NOMO-1 treated with dmso at 0.1 percent for 144 hours (cell line): ENCODE data around the gene HJURP.

Source experiments
- DNase-seq: peaks from one replicate; lab custom pipeline; 2025; ENCODE audit not compliant: unreplicated experiment; lab: John Stamatoyannopoulos, UW

Gene HJURP

GRCh38 chr2:233815861-233816260 lies 38.5 kb downstream of the HJURP start:
- no peak for DNase-seq

DNA sequence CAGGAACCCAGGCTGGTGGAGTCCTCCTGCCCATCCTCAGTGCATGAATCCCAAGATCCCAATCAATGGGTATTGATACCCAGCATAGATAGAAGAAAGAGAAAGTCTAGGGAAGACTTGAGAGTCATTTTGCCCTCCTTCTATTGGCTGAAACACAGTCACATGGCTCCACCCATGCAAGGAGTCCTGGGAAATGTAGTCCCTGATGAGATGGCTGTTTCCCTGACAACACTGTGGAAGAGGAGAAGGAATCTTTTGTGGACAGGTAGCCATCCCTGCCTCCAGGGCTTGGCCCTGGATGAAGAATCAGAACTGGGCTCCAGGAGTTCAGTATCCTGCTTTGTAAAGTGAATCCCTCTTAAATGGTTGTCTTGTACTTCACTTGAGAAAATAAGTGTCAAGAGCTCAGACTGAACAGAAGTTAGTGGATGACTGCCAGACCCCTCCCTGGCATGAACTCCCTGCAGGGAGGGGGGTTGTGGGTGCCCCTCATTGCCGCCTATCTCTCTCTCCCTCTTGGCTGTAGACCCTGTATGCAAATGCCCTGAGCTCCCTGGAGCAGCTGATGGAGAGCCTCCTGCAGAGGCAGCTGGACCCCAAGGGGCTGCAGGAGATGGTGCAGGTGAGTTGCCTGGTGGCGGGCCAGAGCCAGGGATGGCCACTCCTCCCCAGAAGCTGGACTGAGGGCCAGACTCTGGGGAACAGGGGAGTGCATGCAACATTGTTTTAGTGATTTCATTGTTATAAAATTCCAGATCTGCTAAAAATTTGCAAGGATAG lies 40.1 kb downstream of the HJURP start:
- no peak for DNase-seq

DNA sequence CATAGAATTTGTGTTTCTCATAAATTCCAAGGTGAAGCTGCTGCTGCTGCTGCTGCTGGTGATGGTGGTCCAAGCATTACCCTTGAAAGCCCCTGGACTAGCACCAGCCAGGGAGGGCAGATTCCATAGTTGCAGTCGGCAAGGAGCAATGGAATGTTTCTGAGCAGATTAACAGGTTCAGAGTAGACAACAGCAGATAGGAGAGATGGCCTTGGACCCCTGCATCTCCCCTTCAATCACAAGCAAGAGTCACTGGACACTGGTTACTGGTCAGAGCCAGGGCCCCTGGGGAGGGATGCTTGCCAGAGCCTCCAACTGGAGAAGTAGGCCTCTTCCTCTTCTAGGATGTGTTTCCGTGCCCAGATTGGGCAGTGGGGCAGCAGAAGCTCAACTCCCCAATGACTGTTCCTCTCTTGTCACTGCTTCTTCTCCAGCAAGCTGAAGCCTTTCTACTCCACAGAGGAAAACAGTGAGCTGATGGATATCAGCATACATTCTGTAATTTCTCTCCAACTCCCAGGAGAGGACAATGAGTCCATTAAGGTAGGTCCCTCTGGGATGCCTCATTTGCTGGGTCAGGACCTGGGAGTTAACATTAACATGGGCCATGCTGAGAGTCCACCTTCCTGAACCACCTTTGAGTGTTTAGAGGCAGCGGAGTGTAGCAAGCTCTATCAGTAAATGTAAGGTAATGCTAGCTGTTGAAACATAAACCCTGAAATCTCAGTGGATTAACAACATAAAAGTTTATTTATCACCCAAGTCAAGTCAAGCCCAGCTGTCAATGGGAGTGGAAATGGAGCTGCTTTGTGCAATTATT lies 40.9 kb downstream of the HJURP start:
- no peak for DNase-seq

GRCh38 chr2:233811732-233812131 lies 42.6 kb downstream of the HJURP start:
- DNase-seq: no peak

GRCh38 chr2:233811087-233811486 lies 43.2 kb downstream of the HJURP start:
- DNase-seq: no peak

GRCh38 chr2:233810385-233810784 lies 44.0 kb downstream of the HJURP start:
- no peak for DNase-seq

DNA sequence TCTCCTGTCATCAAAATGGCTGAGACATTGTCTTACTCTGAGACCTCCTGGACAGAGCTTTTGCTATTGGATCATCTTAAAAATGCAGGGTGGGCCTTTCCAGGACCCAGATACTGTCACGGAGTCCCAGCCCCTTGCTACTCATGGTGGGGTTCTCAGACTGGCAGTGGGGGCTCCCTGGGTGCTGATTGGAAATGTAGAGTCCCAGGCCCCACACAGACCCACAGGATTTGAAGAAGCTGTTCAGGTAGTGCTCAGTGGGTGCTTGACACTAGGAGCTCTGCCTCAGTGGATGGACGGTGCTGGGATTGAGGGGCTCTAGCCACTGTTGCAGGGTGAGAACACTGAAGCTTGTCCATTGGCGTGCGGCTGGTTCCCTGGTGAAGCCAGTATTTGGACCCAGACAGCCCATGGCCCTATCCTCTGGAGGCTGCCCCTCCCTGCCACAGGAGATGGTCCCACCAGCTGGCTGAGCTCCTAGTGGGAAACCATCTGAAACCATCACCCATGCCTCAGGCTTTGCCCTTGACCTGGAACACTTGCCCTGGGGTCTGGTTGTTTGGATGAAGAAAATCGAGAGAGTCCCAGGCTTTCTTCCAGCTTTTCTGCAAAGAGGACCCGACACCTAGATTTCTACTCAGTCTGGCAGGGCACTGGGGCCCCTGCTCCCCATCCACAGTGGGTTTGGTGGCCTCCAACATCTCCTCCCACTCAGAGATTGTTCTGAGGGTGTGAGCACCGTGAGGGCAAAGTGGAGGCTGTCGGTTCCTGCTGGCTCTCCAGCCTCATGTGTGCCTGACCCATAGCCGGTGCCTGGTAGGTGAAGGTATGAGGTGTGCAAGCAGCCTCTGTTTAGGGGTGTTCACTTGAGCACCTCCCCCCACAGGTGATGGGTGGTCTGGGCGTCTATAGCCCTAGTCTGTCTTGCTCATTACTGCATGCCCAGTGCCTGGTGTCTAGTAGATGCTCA lies 46.1 kb downstream of the HJURP start:
- no peak for DNase-seq

DNA sequence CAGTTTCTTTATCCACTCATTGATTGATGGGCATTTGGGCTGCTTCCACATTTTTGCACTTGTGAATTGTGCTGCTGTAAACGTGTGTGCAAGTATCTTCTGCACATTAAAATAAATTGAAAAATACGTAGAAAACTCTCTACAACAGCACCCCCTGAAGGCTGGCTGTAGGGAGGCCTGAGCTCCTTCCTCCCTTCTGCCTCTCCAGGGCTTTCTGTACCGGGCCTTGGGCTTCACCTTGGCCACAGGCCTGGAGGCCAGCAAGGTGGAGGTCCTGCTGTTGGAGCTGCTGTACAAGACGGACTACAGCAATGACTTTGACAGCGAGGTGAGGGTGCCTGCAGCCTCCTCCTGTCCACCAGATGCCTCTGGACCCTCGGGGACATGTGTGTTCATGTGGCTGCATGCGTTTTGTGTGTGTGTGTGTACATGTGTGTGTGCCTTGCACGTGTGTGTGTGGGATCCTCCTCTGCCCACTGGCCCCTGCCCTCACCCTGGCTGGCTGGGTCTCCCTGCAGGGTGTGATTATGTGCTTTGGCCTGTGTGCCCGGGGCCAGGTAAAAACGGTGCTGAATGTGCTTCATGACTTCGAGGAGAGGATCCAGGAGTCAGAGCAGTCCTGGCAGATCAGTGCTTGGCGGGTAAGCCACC lies 47.0 kb downstream of the HJURP start:
- no peak for DNase-seq

GRCh38 chr2:233803994-233804393 lies 50.3 kb downstream of the HJURP start:
- DNase-seq: no peak

DNA sequence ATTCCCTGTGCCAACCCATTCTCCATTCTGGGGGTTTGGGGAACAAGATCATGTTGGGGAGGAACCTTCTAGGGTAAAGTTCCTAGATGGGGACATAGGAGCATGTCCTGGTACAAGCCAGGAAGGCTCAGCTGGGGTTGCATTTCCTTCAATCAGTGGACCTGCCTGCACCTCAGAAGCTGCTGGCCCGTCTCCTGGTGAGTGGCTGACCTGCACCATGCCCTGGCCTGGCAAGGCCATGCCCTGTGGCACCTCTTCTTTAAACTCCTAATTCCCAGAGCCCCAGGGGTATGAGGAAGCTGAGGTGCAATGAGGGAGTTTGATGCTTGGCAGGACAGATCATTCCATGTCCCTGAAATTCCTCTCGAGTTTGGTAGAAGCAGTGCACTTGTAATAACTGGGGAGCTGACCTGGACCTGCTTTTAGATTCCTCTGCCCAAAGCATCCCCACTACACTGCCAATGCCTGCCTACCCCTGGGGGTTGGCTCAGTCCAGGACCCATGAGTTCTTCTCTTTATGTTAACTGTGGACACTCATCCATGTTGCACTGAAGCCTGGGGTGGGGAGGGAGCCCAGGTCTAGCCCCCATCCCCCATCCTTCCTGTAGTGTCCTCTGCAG lies 50.9 kb downstream of the HJURP start:
- no peak for DNase-seq

- no peak for DNase-seq
Observed at GRCh38 chr2:233802132-233802815, 52.1 kb downstream of the HJURP start.

DNA sequence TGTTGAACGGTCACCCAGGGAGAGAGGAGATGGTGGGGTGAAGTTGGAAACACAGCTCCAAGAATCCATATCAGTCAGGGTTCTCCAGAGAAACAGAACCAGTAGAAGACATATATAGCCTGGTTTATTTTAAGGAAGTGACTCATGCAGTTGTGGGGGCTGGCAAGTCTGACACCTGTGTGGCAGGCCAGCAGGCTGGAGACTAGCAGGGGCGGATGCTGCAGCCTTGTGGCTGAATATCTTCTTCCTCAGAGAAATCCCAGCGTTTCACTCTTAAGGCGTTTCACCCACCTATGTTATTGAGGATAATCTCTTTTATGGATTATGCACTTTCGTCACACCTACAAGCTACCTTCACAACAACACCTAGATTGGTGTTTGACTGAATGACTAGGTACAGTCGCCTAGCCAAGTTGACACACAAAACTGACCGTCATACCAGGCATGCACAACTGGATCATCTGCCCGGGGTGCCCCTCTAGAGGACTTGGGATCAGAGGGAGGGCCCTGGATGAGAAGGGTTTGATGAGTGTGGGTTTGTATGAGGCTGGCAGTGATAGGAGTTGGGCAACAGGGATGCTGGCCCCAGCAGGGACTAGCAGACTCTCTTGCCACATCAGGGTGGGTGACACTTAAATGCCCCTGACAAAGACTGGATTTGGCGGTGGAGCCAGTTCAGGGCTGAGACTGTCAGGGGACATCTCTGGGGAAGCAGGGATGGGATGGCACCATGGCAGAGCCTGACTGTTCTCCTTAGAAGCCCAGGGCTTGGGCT lies 52.8 kb downstream of the HJURP start:
- DNase-seq: no peak

GRCh38 chr2:233800208-233800607 lies 54.1 kb downstream of the HJURP start:
- DNase-seq: no peak

DNA sequence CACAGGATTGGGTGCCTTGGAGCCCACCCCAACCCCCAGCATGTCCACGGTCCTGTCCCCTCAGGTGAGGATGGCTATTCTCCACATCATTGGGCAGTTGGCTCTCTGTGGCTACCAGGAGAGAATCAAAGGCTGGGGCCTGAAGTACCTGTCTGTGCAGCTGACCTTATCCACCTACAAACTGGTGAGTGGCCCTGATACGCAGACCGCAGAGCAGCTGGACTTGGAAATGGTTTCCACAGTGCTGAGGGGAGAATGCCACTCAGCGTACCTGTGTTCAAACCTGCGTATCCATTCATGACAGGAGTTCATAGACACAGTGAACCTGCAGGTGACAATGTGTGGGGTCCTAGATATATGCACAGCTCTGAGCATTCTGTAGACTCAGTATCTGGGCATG lies 54.6 kb downstream of the HJURP start:
- no peak for DNase-seq

GRCh38 chr2:233799087-233799665 lies 55.2 kb downstream of the HJURP start:
- no peak for DNase-seq

DNA sequence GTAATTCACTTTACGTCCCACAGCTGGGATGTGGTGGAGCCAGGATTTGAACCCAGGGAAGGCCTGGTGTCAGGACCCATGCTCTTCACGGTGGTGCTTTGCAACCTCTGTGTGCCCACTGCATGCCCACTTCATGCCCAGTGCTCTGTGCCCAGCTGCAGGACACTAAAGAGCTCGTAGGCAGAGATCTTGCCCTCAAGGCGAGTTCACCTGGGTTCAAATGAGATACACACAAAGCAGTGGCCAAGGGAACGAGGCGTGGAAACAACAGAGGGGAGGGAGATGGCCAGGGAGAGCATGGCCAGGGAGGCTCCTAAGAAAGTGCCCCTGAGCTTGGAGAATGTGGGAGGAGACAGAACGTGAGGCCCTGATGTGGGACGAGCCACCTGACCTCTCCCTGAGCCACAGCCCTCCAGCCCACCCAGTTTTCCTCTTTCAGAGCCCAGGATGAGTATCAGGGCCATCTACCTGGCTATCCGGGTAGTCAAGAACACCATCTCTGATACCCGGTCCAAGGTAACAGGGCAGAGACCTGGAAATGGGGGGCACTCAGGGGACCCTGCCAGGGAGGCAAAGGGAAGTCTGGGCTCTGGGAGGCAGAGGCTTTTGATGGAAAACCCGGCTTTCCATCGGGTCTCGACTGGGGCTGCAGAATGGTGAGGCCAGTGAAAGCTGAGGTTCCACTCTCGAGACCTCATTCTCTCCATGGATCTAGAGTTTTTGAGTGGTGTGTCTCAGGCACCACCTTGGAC lies 55.8 kb downstream of the HJURP start:
- no peak for DNase-seq

GRCh38 chr2:233796254-233796653 lies 58.1 kb downstream of the HJURP start:
- DNase-seq: no peak

DNA sequence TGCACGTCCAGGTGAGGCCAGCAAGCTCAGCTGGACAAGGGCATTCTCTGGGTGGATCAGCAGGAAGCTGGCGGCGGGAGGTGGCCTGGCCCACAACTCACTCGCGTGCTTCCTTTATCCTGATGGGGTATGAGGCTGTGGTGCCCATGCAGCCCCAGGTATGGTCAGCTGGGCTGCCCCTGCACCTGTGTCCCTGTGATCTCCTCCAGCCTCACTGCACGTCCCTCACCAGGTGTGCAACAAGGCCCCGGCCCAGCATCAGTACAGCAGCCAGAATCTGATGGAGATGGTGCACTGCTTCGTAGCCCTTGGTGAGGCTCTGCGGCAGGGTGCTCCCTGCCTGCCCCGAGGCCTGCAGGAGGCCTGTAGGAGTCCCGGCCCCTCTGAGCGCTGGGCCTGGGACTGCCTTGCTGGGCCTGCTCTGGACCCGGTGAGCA lies 58.6 kb downstream of the HJURP start:
- no peak for DNase-seq
